ENCODE results near the gene TUT7. TPM values are rescaled to one million over a fixed set of nuclear protein-coding genes. Genes with fewer than 3 reads are reported as not detected.

TUT7 gene
- total and polyA plus RNA-seq, 2 of the 4 experiments (the other 2 are of a cell fraction): 13.3 to 33.3 TPM

GRCh38 chr9:86351880-86352279, 2.3 kb downstream of the TUT7 start:
- Histone ChIP-seq H3K4me3 (ENCODE audit: insufficient read depth, low read depth, low read length) (no peak overlapping the region), H2AK5ac (ENCODE audit: low read depth, low read length) (no peak overlapping the region), H3K23ac (ENCODE audit: low read depth, low read length) (no peak overlapping the region), H3K56ac (ENCODE audit: extremely low read depth, insufficient read depth, low read length) (no peak overlapping the region), H4K91ac (ENCODE audit: insufficient read depth, low read depth, low read length) (no peak overlapping the region), H4K20me1 (ENCODE audit: insufficient read depth, low read length) (peaks cover 5% of the 10 kb centered on the region; the same call in 1 of the 2 replicates), H3K4me1 (ENCODE audit: control insufficient read depth, insufficient read depth, low read length) (peaks cover 3% of the 10 kb centered on the region; the same call in 1 of the 2 replicates), H3K18ac (ENCODE audit: low read depth, low read length) (no peak overlapping the region), H2BK20ac (ENCODE audit: low read depth, low read length) (no peak overlapping the region), H3K9me3 (ENCODE audit: control insufficient read depth, insufficient read depth, low read length) (no peaks in the 10 kb centered on the region), H2AK9ac (replicated peaks; ENCODE audit: low read depth, low read length, poor library complexity) (no peak overlapping the region), H3K27me3 (ENCODE audit: control insufficient read depth, insufficient read depth, low read length) (no peaks in the 10 kb centered on the region), H3K4me2 (ENCODE audit: low read depth, low read length) (peak overlapping the region; percentile 71), H3K79me1 (ENCODE audit: low read depth in 1 of 2, low read length in 2 of 2) (peaks cover 11 to 31% of the 10 kb centered on the region in 2 experiments), H3K9me1 (ENCODE audit: insufficient read depth, low read length) (no peaks in the 10 kb centered on the region), H3K4ac (ENCODE audit: low read depth, low read length) (no peak overlapping the region), H2BK120ac (ENCODE audit: low read depth, low read length) (no peak overlapping the region), H2AFZ (replicated peaks; ENCODE audit: low read length, poor library complexity) (no peak overlapping the region), H4K8ac (ENCODE audit: low read depth in 2 of 2, low read length in 2 of 2) (no peak overlapping the region), H3K36me3 (ENCODE audit: control insufficient read depth, insufficient read depth, low read length) (peaks cover 2% of the 10 kb centered on the region; the same call in 1 of the 2 replicates), H3K9ac (ENCODE audit: low read depth, low read length) (no peak overlapping the region), H3K27ac (ENCODE audit: insufficient read depth, low read length) (no peak overlapping the region), H2BK5ac (ENCODE audit: low read depth, low read length, poor library complexity, severe bottlenecking) (no peak overlapping the region), H4K5ac (ENCODE audit: low read depth, low read length) (no peak overlapping the region), H3K14ac (replicated peaks; ENCODE audit: low read depth, low read length) (no peak overlapping the region), H2BK15ac (ENCODE audit: low read depth, low read length) (no peak overlapping the region)
- no peak for ATAC-seq (ENCODE audit: low read depth)
- BruUV-seq (replicated peaks): no TSS peak
- in situ Hi-C loops (cut with MboI; ENCODE audit: low sequenced_read_pairs): no loop called here
- TF ChIP-seq CEBPB (IDR thresholded peaks at IDR 0.05; ENCODE audit: low read depth, low read length) (no peak), SMC3 (IDR thresholded peaks at IDR 0.05; ENCODE audit: low read depth, low read length) (no peak), RCOR1 (IDR thresholded peaks at IDR 0.05; ENCODE audit: insufficient replicate concordance, low read length) (no peak), BHLHE40 (IDR thresholded peaks at IDR 0.05; ENCODE audit: low read depth, low read length) (no peak), MAZ (IDR thresholded peaks at IDR 0.05; ENCODE audit: borderline replicate concordance, low read depth, low read length) (no peak), NFE2L2 (IDR thresholded peaks at IDR 0.05; ENCODE audit: low read depth, low read length) (no peak), MAFK (IDR thresholded peaks at IDR 0.05; ENCODE audit: low read depth, low read length) (no peak), FOS (IDR thresholded peaks at IDR 0.05; ENCODE audit: low read depth, low read length) (no peak), CHD1 (IDR thresholded peaks at IDR 0.05; ENCODE audit: low read depth, low read length) (no peak), MXI1 (IDR thresholded peaks at IDR 0.05; ENCODE audit: borderline replicate concordance, low read depth, low read length) (no peak), RAD21 (IDR thresholded peaks at IDR 0.05; ENCODE audit: low read length) (no peak), ELK1 (IDR thresholded peaks at IDR 0.05; ENCODE audit: borderline replicate concordance, low read depth, low read length) (no peak), POLR2A (IDR thresholded peaks at IDR 0.05; ENCODE audit: low read depth, low read length) (no peak), CTCF (conservative IDR thresholded peaks at IDR 0.05; ENCODE audit: low read depth, low read length) (no peak), USF2 (IDR thresholded peaks at IDR 0.05; ENCODE audit: low read depth, low read length) (no peak), RFX5 (IDR thresholded peaks at IDR 0.05; ENCODE audit: low read depth, low read length) (no peak)
- CTCF ChIA-PET: no interaction called here
- no CpG with 5 or more reads among the region's 6 CpGs for WGBS, 2 experiments (ENCODE audit: extremely low coverage in 2 of 2, insufficient read length in 1 of 2)
- POLR2A ChIA-PET (ENCODE audit: unreplicated experiment): no interaction called here
- DNase-seq: no peak
- dilution Hi-C loops (cut with HindIII; ENCODE audit: low sequenced_read_pairs, unreplicated experiment): no loop called here
- intact Hi-C loops (cut with micrococcal nuclease): no loop called here
